A673 (cell line): ENCODE results near the gene NPNT. TPM values are rescaled to one million over a fixed set of nuclear protein-coding genes. Genes with fewer than 3 reads are reported as not detected.

ENCODE experiments used
- BruUV-seq: library from RNA; stranded (reverse); fragments of 400-500 nt; replicated peaks from 2 replicates; lab custom pipeline; 2021; lab: Mats Ljungman, UMichigan
- CTCF ChIA-PET: fragments of 300-600 bp; sonication (Branson Sonifier 250); formaldehyde crosslinking; loops from one replicate; lab custom pipeline; 2022; ENCODE audit warnings: antibody characterized with exemption; lab: Charles Lee
- POLR2A ChIA-PET: fragments of 300-600 bp; sonication (Branson Sonifier 250); formaldehyde crosslinking; loops from one replicate; lab custom pipeline; 2022; ENCODE audit warnings: antibody characterized with exemption; ENCODE audit not compliant: low non-redundant PET; lab: Charles Lee
- DNase-seq: peaks from one replicate; pipeline ENCODE4 v3.0.0-alpha.2; 2015; ENCODE audit warnings: low spot score
- H3K27ac ChIP-seq: fragments of 200-600 bp; sonication (generic); 2 replicates; pipeline ENCODE4 v1.5.1; 2016; ENCODE audit warnings: mixed run types, low read depth, mild to moderate bottlenecking, mixed read lengths, antibody characterized with exemption, low read length; ENCODE audit not compliant: poor library complexity, severe bottlenecking
- H3K27me3 ChIP-seq: fragments of 200-600 bp; sonication (generic); replicated peaks from 2 replicates; pipeline ENCODE4 v1.6.1; 2017; ENCODE audit warnings: mixed run types, low read depth, mild to moderate bottlenecking, mixed read lengths, antibody characterized with exemption, low read length; ENCODE audit not compliant: insufficient read depth, poor library complexity
- H3K36me3 ChIP-seq: fragments of 200-600 bp; sonication (generic); 2 replicates; pipeline ENCODE4 v1.6.1; 2016; ENCODE audit warnings: mixed run types, mild to moderate bottlenecking, mixed read lengths, antibody characterized with exemption, low read length; ENCODE audit not compliant: insufficient read depth, poor library complexity, severe bottlenecking
- H3K4me1 ChIP-seq: fragments of 200-600 bp; sonication (generic); 2 replicates; pipeline ENCODE4 v1.6.1; 2017; ENCODE audit warnings: mixed run types, mild to moderate bottlenecking, mixed read lengths, antibody characterized with exemption, low read length; ENCODE audit not compliant: insufficient read depth, poor library complexity, severe bottlenecking
- H3K4me3 ChIP-seq: fragments of 200-600 bp; sonication (generic); 2 replicates; pipeline ENCODE4 v1.5.1; 2016; ENCODE audit warnings: low read depth, mixed run types, mild to moderate bottlenecking, mixed read lengths, low read length; ENCODE audit not compliant: poor library complexity, severe bottlenecking
- H3K9me3 ChIP-seq: fragments of 200-600 bp; sonication (generic); 2 replicates; pipeline ENCODE4 v1.6.1; 2016; ENCODE audit warnings: mixed run types, low read depth, mild to moderate bottlenecking, mixed read lengths, antibody characterized with exemption, low read length; ENCODE audit not compliant: poor library complexity, severe bottlenecking
- EZH2 ChIP-seq: fragments of 200-600 bp; sonication (generic); IDR thresholded peaks from 2 replicates; pipeline ENCODE4 v1.6.1; 2017; ENCODE audit warnings: borderline replicate concordance, low read depth, mild to moderate bottlenecking, mixed read lengths, antibody characterized with exemption, low read length; ENCODE audit not compliant: poor library complexity, severe bottlenecking
- intact Hi-C: fragments of 100-400 bp; cut with micrococcal nuclease; formaldehyde crosslinking; loops from one replicate; pipeline ENCODE4 v1.10.0; 2022; ENCODE audit not compliant: unreplicated experiment
- total RNA-seq: library from RNA; stranded (reverse); gene quantifications from 2 replicates; pipeline ENCODE4 v1.2.3, GENCODE V29; 2021
- TF ChIP-seq, protein P1 (sequence below): fragments of 300-800, 200-600 bp; sonication (generic); conservative IDR thresholded peaks from 2 replicates; pipeline ENCODE4 v1.5.1; 2017; ENCODE audit warnings: low read depth, mild to moderate bottlenecking, antibody characterized with exemption, low read length, moderate library complexity, mixed read lengths

The NPNT gene
- total RNA-seq, 1 experiment from 2014 or later, result 0.45 TPM

DNA sequence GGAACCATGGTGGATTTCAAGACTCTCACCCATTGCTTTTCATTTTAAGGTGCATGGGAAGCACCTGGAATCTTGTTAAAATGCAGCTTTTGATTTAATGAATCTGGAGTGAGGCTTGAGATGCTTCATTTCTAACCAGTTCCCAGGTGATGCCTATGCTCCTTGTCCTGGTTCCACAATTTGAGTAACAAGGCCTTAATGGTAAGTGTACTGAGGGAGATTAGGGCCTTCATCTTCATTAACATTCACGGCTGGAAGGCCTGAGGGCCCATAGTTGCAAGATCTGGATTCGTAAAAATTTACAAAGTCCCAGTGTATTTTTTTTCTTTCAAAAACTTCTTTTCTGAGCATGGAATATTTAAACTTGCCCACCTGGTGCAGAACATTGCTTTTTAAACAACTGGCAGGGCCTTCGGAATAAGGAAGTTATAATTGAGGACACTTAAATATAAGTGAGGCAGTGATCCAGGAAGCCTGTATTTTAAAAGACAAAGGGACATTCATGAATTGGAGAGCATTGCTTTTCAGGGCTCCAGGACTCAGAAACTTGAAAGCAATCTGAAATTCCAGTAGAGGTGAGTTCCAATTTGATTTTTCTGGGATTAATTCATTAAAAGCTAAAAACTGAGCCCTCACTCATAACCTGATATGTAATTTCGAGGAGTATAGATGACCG, 77.8 kb downstream of the NPNT start:
- no TSS peak for BruUV-seq
- intact Hi-C loops, result no loop called here
- no peak for TF ChIP-seq EZH2
- TF ChIP-seq, protein P1, sequence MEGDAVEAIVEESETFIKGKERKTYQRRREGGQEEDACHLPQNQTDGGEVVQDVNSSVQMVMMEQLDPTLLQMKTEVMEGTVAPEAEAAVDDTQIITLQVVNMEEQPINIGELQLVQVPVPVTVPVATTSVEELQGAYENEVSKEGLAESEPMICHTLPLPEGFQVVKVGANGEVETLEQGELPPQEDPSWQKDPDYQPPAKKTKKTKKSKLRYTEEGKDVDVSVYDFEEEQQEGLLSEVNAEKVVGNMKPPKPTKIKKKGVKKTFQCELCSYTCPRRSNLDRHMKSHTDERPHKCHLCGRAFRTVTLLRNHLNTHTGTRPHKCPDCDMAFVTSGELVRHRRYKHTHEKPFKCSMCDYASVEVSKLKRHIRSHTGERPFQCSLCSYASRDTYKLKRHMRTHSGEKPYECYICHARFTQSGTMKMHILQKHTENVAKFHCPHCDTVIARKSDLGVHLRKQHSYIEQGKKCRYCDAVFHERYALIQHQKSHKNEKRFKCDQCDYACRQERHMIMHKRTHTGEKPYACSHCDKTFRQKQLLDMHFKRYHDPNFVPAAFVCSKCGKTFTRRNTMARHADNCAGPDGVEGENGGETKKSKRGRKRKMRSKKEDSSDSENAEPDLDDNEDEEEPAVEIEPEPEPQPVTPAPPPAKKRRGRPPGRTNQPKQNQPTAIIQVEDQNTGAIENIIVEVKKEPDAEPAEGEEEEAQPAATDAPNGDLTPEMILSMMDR, result no peak
- POLR2A ChIA-PET, result no interaction called here
- Histone ChIP-seq H3K9me3 (no peaks in the 10 kb centered on the region), H3K4me1 (no peaks in the 10 kb centered on the region), H3K27me3 (no peaks in the 10 kb centered on the region), H3K27ac (no peak overlapping the region), H3K36me3 (no peaks in the 10 kb centered on the region), H3K4me3 (no peak overlapping the region)
- CTCF ChIA-PET, result no interaction called here
- DNase-seq, result no peak

DNA sequence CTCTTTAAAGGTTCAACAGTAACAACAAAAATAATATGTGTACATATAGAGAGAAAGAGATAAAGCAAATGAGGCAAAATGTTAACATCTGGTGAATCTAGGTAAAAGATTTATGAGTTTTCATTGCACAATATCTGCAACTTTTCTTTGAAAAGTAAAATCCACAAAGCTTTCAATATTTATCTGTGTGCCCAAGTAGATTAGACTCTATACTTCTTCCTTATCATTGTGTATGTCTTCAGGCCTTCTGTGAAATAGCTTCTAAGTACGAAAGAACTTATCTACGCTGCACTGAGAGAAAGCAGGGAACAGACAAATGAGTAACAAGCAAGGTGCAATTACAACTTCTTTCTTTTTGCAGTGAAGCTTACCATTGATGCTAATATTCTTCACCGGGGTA, 81.6 kb downstream of the NPNT start:
- no peaks in the 10 kb centered on the region for H3K36me3 ChIP-seq
- H3K9me3 ChIP-seq, result no peaks in the 10 kb centered on the region
- intact Hi-C loops, result no loop called here
- no peak for DNase-seq
- TF ChIP-seq EZH2, result no peak
- TF ChIP-seq, protein P1, result no peak
- no peaks in the 10 kb centered on the region for H3K4me1 ChIP-seq
- no peak overlapping the region for H3K4me3 ChIP-seq
- no peak overlapping the region for H3K27ac ChIP-seq
- CTCF ChIA-PET, result no interaction called here
- H3K27me3 ChIP-seq, result no peaks in the 10 kb centered on the region
- POLR2A ChIA-PET, result no interaction called here
- no TSS peak for BruUV-seq

DNA sequence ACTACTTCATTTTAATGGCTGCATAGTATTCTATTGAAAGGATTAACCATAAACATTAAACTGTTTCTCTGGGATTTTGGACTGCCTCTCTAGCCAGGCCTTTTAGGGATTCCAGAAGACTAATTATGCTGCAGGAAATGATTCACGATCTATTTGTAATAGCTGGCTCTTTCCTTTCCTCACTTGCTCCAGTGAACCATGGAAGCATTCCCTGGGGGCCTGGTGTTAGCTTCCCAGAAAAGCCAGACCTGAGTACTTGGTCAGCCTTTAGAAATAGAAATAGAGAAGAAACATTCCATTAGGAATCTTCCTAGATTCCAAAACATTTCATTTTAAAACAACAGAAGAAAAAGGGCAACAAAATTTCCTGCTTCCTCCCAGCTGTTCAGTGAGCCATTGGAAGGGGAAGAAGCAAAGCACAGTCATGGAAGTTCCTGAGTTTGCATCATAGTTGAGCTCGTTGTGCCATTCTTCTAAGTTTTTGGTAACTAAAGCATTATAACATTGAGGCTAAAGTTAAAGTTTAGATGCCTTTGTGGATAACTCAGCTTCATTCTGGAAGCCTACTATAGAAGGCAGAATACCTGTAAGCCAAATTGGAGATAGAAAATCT, 83.5 kb downstream of the NPNT start:
- no peaks in the 10 kb centered on the region for H3K27me3 ChIP-seq
- no peak for TF ChIP-seq EZH2
- TF ChIP-seq, protein P1, result no peak
- no peaks in the 10 kb centered on the region for H3K4me1 ChIP-seq
- no peak overlapping the region for H3K27ac ChIP-seq
- DNase-seq, result peak; percentile 73
- ChIA-PET POLR2A (no interaction called here), CTCF (no interaction called here)
- H3K36me3 ChIP-seq, result no peaks in the 10 kb centered on the region
- intact Hi-C loops, result no loop called here
- H3K4me3 ChIP-seq, result no peak overlapping the region
- BruUV-seq, result no TSS peak
- H3K9me3 ChIP-seq, result no peaks in the 10 kb centered on the region
